Activated CD4-positive, CD25-positive, alpha-beta regulatory T cell (primary cell): ENCODE measurements around the gene RAP2A.

Experiments used
- DNase-seq, 4 experiments: peaks; one replicate each; lab custom pipeline; 2025; lab: John Stamatoyannopoulos, UW

RAP2A gene

DNA sequence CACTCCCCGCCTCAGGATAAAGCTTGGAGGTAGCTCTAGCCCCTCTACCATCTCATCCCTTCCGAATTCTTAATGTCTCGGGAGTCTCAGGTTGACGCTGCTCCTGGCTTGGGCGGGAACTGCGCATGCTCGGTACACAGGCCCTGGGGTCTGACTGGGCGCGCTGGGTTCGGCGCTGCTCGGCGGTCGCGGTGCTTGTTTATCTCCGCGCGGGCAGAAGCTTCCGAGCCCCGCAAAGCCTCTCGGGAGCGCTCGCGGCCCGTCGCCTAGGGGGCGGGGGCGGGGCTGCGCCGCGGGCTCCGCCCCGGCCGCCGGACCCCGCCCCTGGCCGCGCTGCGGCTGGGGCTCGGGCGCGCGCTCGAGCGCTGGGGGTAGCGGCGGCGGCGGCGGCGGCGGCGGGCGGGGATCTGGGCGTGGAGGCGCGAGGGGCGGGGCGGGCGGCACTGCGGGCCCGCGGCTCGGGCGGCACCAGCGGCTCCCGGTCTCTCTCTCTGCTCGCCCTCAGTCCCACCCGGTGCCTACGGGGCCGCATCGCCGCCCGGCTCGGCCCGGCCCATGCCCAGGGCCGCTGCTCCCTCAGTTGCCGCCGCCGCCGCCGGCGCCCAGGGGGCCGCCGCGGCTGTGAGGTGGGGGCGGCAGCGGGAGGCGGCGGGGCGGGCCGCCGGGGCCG lies at the start of gene RAP2A:
TSS of gene RAP2A (plus strand) at position 443 of the 670 bp plus-strand sequence. CDS start 302 bp downstream, outside the sequence.
- peak; percentile 75 to 84 (median 82) for DNase-seq

DNA sequence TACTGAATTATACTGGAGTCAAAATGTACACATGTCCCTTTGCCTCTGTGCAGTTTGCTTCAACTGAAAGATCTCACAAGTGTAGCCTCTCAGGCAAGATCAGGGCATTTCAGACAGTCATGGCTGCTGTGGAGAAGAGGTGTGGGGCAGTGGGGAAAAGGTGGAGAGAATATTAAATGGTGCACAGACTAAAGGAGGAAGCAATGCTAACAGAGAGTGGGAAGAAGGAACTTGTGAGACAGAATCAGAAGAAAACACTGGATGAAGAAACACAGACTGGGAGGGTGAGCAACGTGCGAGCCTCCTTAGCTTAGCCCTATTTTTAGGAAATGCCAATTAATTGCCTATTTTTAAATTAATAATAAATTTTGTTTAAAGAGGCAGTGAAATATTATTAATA lies 49.6 kb upstream of the RAP2A start:
- DNase-seq: no peak

DNA sequence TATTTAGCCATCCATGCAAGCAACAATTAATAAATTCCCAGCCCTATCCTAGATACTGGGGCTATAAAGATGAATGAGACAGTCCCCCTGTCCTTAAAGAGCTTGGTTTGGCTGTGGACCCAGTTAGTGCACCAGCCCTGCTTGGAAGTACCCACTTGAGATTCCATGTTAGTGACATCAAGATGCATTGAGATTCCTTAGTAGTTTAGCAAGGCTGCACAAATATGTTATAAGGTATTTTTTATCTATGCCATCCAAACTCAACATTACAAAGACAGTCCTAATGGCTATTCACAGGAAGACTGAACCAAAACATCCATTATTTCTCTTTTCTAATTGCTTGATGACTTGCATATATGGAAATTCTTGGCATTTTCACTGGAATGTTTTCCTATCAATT lies 48.8 kb upstream of the RAP2A start:
- DNase-seq: no peak

DNA sequence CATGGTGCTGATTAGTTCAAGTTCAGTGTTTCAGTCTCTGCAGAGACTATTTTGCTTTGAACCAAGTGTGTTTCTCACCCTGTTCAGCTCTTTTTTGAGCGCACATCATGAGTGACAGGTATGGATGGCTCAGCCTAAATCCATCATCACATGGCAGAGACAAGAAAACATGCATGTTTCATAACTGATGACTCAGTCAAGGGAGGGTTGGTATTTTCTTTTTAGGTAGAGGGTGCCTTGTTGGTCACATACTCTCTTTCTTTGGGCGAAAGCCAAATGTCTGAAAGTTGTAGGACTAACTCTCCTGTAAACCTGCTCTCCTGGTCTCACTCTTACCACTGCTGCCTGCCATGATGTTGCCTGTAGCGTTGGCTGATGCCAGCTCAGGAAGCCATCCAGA lies 48.1 kb upstream of the RAP2A start:
- no peak for DNase-seq

DNA sequence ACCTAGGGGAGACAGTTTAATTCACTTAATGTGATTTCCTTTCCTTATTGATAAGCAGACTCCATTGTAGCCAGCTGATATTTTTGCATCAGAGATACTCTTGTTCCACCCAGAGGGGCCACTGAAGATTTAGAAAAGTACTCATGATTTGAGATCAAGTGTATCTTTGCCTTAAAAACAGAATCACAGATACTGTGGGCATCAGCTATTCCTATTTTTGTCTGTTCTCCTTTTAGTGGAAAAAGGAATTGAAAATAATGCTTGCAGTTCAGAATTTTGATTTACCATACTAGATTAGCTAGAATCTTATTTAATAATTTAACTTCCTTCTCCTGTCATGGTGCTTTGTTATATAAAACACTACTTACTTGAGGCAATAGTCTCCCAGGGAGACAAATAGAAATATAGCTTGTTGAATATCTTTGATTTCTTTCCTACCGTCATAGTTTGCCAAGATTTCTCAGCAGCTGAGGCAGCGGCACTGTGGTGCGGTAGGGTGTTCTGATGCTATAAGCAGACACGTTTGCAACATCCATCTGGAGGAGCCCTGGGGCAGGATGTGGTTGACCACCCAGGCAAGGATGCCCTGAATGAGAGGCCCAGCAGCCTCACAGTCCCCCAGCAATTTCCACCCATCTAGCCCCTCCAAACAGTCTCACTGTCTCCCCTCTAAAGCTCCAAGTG lies 47.0 kb upstream of the RAP2A start:
- DNase-seq: no peak

DNA sequence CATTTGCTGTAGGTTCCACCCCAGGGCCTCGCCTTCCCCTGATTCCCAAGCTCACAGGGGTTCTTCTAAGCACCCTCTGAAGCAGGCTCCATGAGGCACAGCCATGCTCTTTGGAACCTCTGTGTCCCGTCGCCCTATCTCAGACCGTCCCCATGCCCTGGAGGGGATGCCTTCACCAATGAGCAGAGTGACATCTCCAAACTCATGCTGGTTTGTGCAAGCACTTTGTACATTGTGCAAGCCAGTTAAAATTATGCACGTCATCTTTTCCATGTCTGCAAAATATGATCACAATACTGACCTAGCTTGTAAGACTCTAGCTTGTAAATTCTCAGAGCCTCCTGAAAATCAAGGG lies 46.5 kb upstream of the RAP2A start:
- no peak for DNase-seq

DNA sequence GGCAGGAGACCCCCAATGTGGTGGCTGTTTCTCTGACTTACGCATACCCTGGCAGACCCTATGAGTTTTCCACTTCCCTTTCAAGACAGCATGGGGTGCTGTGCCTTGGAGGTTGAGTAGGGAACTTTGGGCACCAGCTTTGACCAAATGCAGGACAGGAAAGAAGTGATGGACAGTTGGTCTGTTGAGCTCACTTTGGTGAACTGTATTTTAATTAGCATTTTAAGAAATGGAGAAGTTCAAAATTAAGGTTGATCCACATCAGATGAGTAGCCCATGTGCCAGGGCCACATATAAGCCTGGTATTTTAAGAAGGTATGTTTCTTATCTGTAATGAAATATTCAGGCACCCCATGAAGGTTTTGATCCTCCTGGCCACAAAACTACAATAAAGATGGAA lies 46.1 kb upstream of the RAP2A start:
- DNase-seq: no peak

DNA sequence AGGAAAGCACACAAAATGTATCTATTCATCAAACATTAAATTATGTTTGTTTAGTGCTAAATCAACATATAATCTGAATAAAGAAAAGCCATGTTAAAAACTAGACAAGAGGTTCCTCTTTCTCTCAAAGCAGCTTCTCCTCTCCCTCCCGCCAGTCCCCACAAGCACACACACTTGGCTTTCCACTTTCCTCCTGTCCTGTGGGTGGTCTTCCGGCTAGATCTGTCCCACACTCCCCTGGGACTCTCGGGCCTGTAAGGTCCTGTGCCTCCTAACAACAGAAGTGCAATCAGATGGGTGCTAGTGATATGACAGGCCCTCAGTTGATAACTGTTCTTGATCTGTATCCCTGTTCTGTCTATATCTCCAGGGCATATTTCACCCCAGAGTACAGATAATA lies 45.6 kb upstream of the RAP2A start:
- no peak for DNase-seq

DNA sequence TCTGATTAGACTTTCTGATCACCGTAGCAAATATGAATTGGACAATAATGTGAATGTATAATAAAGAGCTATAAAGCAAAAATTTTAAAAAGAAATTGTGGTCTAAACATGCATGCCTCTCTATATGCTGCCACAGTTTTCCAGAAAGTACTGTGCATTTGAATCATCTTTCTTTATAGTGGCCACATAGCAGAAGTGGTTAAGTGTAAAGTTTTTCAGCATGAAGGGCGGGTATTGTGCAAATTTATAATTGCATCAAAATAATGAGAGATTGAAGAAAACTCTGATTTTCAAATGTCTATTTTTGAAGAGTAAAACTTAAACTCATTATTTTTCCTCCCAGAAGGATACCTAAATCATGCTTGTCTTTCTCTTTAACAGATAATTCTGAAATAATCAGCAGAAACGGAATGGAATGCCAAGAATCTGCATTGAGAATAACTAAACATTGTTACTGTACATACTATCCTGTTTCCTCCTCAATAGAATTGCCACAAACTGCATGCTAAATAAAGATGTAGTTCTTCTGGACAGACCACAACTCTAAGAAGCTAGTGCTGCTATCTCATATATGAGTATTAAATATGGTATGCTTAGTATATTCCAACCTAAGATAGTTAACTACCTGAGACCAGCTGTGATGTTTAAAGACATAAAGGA lies 42.9 kb upstream of the RAP2A start:
- DNase-seq: no peak

DNA sequence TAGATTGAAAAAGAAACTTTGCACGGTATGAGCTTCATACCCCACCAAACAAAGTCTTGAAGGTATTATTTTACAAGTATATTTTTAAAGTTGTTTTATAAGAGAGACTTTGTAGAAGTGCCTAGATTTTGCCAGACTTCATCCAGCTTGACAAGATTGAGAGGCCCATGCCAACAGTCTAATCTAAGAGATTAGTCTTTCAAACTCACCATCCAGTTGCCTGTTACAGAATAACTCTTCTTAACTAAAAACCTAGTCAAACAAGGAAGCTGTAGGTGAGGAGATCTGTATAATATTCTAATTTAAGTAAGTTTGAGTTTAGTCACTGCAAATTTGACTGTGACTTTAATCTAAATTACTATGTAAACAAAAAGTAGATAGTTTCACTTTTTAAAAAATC lies 41.9 kb upstream of the RAP2A start:
- no peak for DNase-seq

DNA sequence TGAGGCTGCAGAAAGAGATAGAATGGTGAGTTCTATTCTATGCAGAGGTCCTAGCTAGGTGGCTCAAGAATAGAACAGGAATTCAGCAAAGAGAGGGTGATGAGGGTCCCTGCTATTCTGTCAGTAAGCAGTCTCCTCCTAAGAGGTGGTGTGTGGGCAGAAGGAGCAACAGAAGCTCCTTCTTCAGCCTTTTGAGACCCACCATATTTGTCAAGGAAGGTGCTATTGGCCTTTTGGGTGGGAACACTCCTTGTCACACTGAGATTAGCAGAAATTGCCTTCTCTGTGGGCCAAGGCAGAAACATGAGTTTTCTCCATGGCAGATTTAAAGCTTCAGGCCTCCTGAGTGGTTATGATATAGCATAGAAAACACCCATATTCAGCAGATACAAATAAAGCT lies 39.4 kb upstream of the RAP2A start:
- DNase-seq: no peak

DNA sequence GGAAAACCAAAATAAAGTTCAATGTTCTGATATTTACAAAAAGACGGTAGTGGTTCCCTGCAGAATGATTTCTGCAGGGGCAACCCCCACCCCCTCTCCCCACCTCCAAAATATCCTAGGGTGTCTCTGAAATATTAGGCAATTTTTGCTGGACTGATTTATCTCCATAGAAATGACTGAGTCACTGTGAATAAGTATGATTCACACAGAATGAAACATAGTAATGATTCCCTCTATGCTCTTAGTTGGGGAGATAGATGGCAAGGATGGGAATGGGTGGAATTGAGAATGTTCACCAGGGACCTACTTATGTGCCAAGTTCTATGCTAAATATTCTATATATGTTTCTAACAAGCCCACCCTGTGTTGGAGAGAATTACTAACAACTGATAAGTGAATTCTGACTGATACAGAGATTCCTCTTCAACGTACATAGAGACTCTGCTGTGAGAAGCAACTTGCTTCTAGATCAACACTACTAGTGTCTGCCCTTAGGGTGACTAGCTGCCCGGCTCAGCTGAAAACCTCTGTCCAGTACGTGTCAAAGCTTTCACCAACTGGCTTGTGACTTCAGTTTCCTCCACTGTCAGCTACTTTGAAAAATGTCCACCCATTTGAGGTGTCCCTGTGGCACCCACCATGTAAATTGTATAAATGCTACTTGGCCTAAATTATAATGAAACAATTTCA lies 38.4 kb upstream of the RAP2A start:
- DNase-seq: no peak

DNA sequence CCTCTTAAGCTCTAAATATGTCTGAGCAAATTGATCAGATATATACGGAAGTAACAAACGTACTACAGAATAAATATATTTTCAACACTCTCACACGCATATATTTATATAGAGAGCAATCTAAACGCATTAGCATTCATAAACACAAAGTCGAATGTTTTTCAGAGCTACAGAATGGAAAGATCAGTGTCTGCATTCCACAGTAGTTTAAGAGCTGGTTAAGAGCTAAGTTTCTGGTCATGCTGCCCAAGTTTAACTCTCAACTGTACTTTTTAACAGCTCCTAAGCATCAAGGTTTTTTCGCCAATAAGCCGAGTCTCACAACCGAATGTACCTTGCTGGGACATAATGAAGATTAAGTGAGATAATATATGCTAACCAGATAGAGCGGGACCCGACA lies 36.7 kb upstream of the RAP2A start:
- no peak for DNase-seq

DNA sequence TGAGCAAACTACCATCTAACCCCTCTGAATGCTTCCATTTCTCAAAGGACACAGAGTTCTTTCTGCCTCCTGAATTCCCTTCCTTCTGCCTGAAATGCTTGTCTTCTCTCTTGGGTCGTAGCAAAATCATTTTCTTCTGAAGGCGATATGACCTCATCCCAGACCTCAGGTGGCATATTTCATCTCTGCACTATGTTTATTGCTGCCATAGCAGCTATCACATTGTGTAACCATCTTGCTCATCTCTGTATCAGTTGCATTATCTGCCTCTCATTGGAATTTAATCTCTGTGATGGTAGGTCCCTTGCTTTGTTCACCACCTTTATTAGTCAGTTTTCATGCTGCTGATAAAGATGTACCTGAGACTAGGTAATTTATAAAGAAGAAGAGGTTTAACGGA lies 32.5 kb upstream of the RAP2A start:
- no peak for DNase-seq

DNA sequence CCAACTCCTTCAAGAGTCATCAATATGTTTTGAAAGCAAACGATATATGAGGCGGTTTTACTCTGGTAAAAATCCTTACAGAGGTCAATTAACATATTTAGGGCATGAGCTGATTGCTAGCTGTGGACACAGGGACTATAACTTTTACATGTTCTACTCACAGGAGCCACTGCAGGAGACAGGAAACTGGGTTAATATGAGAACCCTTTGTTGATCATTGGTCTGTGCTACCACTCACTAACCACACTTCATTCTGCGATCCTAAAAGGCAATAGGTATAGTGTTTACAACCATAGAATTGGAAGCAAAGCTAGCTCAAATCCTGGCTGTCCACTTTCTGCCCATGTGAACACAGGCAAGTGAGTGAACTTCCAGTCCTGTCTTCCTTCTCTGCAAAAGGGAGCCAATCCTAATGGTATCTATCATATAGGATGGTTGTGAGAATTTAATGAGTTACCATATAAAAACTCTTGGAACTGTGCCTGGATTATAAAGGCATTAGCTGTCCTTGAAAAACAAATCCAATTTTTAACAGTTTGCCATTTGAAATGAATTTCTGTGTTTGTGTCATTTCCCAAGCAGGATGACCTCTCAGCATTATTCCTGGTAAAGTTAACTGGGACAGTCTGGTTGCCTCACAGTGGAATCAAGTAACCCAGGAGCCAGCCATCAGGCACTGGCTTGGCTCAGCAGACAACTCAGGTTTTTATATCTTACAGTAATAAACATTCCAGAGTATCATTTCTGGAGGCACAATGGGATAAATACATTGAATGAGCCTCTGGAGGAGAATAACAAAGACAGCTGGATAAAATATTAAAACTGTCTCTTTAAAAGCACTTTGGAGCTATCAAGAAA lies 29.8 kb upstream of the RAP2A start:
- DNase-seq: no peak

DNA sequence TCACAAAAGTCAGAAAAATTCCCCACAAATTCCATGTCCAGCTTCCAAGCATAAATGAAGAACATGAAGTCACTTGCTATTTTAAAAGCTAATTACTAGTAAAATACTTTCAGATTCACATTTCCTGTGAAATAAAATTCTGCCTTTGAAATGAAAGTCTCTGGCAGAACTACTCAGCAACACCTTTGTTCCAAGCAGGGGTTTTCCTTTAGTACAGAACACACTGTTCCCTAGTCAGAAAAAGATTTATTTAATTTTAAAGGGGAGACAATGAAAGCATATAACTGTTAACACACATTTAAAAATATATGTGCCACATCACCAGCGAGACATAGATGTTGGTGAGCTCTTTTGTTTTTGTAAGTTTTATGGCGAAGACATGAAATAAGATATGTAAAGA lies 26.4 kb upstream of the RAP2A start:
- DNase-seq: no peak

DNA sequence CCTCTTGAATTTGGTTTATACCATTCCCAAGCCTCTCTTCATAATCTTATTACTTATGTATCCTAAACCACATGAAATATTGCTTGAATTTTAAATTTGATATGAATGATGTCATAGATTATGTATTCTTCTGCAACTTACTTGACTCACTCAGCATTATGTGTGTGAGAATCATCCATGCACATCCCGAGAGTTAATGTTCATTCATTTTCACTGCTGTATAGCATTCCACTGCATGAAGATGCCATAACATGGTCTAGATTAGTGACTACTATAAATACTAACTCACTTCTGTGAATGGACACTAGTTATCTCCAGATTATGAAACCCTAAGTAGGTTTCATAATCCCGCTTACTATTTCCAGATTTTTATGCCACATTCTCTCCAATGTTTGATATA lies 25.0 kb upstream of the RAP2A start:
- DNase-seq: no peak

DNA sequence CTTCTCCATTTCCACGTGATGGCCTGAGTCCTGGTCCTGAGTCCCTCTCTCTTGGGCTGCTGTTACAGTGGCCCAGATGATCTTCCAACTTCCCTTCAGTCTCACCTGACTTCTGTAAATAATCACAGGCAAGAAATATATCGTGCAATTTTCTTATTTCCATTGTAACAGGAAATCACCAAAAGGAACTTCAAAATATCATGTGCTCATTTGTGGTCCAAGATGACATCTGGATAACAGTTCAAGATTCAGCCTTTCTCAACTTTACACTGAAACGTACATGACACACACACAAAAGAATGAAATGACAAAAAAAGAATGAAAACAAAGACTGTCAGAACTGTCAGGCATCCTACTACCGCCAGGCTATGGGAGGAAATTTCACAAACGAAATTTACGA lies 22.0 kb upstream of the RAP2A start:
- DNase-seq: no peak

DNA sequence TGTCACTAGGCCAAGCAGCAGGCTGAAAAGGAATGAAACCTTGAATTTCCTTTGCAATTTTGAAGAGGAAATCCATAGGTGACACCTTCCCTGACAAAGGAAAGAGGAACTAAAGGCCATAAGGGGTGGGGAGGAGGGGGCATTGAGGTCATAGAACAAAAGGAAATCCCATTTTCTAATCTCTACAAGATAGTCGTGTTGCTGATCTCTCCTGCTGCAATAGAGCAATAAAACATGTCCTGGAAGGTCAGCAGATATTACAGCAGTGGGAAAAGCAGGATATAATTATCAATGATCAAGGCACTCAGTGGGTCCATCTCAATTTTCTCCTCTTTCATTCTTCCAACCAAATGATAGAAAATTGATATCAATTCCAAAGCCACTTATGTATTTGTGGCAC lies 20.3 kb upstream of the RAP2A start:
- DNase-seq: no peak

DNA sequence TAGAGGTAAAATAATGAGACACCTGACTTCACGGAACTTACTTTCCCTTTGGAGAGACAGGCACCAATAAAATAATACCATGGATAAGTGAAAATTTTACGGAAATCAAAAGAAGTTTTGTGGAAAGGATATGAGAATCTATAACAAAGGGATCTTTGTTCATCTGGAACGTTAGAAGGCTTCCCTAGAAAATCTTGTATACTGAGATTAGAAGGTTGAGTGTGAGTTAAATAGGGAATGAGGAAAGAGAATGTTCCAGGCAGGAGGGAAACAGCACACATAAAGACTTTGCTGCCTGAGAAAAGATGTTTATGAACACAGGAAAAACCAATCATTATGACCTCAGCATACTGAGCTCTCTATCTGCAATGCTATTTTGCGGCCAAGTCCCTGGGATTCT lies 19.6 kb upstream of the RAP2A start:
- no peak for DNase-seq

DNA sequence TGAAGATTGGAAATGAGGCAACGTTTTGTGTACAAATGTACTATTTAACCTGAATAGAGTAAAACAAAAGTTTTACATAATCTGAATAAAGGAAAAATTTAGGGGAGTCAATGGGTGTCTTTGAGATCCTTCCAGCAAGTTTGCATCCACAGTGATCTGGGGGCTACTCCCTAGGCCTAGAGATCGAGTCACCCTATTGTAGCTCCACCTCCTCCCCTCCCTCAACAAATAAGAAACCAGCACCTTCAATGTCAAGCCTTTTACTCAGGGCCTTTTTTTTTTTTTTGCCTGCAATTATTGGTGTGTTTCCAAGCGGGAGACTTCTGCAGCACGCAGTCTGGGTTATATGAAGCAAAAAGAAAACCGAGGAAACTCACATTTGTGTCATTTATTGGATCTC lies 16.3 kb upstream of the RAP2A start:
- no peak for DNase-seq
